Brain microvascular endothelial cell (primary cell): ENCODE results near the gene B4GALT7.

Experiments used
- DNase-seq: peaks from one replicate; pipeline ENCODE4 v3.0.0-alpha.2; 2020
- H3K27ac ChIP-seq: fragments of 250-450 bp; sonication (Bioruptor Pico); 2 replicates; pipeline ENCODE4 v1.5.1; 2020; ENCODE audit warnings: mild to moderate bottlenecking, moderate library complexity
- H3K27me3 ChIP-seq: fragments of 250-450 bp; sonication (Bioruptor Pico); replicated peaks from 2 replicates; pipeline ENCODE4 v1.5.1; 2020; ENCODE audit warnings: mild to moderate bottlenecking
- H3K36me3 ChIP-seq: fragments of 250-450 bp; sonication (Bioruptor Pico); replicated peaks from 2 replicates; pipeline ENCODE4 v1.5.1; 2020; ENCODE audit warnings: mild to moderate bottlenecking
- H3K4me3 ChIP-seq: 2 replicates; pipeline ENCODE4 v1.5.1; 2011; ENCODE audit warnings: low read depth, mild to moderate bottlenecking, control low read depth, low read length, moderate library complexity
- in situ Hi-C: cut with HindIII; loops from 2 replicates; pipeline ENCODE4 v1.10.0; 2017; ENCODE audit warnings: low sequenced_read_pairs, low pct_ligation_motif_present
- TF ChIP-seq, protein P1 (sequence below): IDR thresholded peaks from 2 replicates; pipeline ENCODE4 v1.5.1; 2011; ENCODE audit warnings: low read depth, mild to moderate bottlenecking, moderate library complexity, low read length, control low read depth, inconsistent platforms; ENCODE audit errors: missing control alignments

Gene B4GALT7

DNA sequence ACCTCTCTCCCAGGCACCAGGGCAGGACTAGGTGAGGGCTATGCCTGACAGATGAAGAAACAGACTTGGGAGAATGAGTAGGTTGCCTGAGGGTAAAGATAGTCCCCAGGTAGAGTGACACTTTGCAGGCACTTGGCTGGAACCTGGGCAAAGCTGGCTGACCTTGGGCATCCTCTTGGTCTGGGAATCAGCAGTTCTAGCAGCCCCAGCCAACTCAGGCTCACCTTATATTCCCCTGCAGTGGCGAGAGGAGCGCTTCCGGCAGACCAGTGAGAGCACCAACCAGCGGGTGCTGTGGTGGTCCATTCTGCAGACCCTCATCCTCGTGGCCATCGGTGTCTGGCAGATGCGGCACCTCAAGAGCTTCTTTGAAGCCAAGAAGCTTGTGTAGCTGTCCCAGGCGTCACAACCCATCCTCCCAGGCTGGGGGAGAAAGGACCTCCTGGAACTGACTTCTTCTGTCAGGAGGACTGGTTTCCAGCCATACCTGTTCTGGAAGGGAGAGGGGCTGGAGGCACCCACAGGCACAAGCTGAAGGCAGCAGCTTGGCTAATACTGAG, 4.8 kb upstream of the B4GALT7 start:
- no peak for DNase-seq
- in situ Hi-C loops = no loop called here
- Histone ChIP-seq H3K36me3 (peaks cover 33% of the 10 kb centered on the region), H3K27ac (no peak overlapping the region), H3K4me3 (no peak overlapping the region), H3K27me3 (no peaks in the 10 kb centered on the region)
- TF ChIP-seq, protein P1, sequence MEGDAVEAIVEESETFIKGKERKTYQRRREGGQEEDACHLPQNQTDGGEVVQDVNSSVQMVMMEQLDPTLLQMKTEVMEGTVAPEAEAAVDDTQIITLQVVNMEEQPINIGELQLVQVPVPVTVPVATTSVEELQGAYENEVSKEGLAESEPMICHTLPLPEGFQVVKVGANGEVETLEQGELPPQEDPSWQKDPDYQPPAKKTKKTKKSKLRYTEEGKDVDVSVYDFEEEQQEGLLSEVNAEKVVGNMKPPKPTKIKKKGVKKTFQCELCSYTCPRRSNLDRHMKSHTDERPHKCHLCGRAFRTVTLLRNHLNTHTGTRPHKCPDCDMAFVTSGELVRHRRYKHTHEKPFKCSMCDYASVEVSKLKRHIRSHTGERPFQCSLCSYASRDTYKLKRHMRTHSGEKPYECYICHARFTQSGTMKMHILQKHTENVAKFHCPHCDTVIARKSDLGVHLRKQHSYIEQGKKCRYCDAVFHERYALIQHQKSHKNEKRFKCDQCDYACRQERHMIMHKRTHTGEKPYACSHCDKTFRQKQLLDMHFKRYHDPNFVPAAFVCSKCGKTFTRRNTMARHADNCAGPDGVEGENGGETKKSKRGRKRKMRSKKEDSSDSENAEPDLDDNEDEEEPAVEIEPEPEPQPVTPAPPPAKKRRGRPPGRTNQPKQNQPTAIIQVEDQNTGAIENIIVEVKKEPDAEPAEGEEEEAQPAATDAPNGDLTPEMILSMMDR = no peak

DNA sequence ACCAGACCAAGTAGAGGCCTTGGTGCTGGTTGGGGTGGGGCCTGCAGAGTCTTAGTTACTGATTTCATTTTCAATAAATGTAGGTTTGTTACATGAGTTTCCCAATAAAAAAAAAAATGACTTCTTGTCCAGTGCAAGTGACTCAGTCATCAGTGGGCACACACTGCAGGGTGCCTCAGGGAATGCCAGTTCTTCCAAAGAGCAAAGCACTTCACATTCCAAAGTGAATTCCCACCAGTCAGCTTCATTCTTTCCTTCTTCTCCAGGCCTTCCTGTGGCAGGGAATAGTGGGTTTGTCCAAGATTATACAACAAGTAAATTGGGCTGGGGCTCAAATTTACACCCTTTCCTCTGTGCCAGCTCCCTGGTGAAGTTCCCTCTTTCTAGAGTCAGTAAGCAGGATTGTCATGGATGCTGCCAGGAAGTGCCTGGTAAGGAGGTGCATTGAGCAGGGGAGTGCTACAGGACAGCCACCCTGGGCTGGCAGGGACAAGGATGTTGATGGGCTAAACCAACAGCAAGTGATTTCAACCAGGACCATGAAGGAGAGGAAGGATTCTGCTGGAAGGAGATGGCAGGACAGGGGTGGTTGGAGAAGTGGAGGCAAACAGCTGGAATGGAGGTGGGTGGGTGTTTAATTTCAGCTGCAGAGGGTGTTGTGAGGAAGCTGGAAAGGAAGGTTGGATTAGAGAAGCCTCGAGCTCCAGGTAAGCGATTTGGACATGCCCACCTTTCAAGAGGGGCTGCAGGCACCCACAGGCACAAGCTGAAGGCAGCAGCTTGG, 3.7 kb upstream of the B4GALT7 start:
- Histone ChIP-seq H3K4me3 (no peak overlapping the region), H3K36me3 (peaks cover 33% of the 10 kb centered on the region), H3K27ac (no peak overlapping the region), H3K27me3 (no peaks in the 10 kb centered on the region)
- DNase-seq = no peak
- TF ChIP-seq, protein P1 = no peak
- in situ Hi-C loops = no loop called here

DNA sequence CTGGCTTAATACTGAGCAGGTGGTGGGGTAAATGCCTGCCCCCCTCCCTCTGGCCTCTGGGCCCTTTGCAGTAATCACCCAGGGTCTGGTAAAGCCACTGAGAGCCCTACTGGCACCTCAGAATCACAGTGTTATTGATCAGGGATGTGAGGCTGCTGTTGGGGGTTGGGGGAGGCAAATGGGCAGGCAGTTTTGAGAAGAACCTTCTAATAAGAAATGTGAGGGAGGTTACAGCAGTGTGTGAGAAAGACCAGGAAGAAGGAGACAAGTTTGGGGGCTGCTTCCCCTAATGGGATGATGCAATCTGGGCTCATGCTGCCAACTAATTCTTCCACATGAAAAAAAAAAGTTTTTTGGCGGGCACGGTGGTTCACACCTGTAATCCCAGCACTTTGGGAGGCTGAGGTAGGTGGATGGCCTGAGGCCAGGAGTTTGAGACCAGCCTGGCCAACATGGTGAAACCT, 3.1 kb upstream of the B4GALT7 start:
- H3K4me3 ChIP-seq = no peak overlapping the region
- peaks cover 33% of the 10 kb centered on the region for H3K36me3 ChIP-seq
- H3K27me3 ChIP-seq = no peaks in the 10 kb centered on the region
- TF ChIP-seq, protein P1 = no peak
- in situ Hi-C loops = no loop called here
- H3K27ac ChIP-seq = no peak overlapping the region
- no peak for DNase-seq

DNA sequence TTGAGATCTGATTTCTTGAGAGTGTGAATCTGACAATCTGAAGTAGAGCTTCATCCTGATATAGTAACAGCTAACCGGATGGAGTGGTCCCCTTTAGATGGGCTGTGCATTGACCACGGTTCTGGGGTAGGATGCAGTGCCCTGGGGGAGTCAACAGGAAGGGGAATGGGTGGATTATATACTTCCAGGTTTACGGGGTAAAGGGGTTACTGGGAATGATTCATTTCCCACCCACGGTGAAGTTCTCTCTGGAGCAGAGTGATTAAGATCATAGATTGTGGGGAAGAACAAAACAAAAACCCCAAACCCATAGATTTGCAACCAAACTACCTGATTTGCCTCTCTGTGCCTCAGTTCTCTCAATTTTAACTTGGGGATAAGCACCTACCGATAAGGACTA, 1.5 kb upstream of the B4GALT7 start:
- Histone ChIP-seq H3K4me3 (no peak overlapping the region), H3K36me3 (peaks cover 30% of the 10 kb centered on the region), H3K27ac (no peak overlapping the region), H3K27me3 (no peaks in the 10 kb centered on the region)
- TF ChIP-seq, protein P1 = no peak
- no peak for DNase-seq
- in situ Hi-C loops = no loop called here

DNA sequence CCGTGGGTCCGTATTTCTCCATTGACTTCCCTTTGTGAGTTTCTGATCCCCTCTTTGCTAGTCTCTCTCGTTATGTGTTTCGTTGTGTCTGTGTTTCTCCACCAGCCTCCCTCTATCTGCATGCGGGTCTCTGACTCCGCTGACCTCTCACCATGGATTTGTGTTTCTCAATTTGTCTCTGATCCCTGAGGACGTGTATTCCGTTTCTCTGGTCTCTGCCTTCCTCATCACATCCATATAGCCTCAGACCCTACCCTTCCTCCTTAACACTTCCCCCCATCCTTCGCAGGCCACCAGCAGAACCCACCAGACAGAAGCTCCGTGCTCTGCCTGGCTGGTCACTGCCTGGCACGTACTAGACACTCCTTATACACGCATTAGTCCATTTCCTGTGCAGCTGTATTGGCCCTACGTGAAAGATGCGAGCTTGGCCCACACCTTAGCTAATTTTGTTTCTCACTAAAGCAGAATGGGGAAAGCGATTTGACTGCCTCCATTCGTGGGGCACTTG, 631 bp downstream of the B4GALT7 start:
- Histone ChIP-seq H3K4me3 (peak overlapping the region; percentile 80), H3K36me3 (peaks cover 11% of the 10 kb centered on the region), H3K27ac (peak overlapping the region; percentile 82), H3K27me3 (no peaks in the 10 kb centered on the region)
- TF ChIP-seq, protein P1 = no peak
- in situ Hi-C loops = no loop called here
- peak; percentile 28 for DNase-seq

DNA sequence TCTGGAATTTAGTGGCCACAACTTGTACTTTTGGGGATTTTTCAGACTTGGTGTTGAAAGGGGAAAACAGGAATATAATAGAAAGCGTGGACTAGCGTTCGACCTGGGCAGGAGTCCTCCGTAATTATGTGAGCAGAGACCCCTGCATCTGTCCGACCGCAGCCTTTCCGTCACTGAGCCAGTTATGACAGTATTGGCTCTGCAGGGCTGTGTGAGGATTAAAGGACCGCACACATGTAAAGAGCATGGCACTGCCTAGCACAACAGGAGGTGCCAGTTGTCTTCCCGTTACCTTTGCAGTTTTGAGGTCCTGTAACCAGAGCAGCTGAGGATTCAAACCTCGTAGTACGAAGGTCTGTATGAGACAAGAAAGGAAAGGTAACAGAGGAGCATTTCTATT, 1.2 kb downstream of the B4GALT7 start:
- TF ChIP-seq, protein P1 = no peak

More for the DNA sequence above, 1.2 kb downstream of the B4GALT7 start:
- in situ Hi-C loops = no loop called here
- Histone ChIP-seq H3K27me3 (no peaks in the 10 kb centered on the region), H3K4me3 (peak overlapping the region; percentile 80), H3K27ac (no peak overlapping the region), H3K36me3 (peaks cover 5% of the 10 kb centered on the region)
- DNase-seq = no peak
